ENCODE data around the gene PIK3C2G. TPM values are rescaled to one million over a fixed set of nuclear protein-coding genes. Genes with fewer than 3 reads are reported as not detected.

Gene PIK3C2G
- total RNA-seq, 1 experiment from 2014 or later = not detected

- DNase-seq (ENCODE audit: low read depth, low spot score) (no peak), ATAC-seq (no peak)
- Histone ChIP-seq H3K4me3 (ENCODE audit: low read depth in 2 of 2, low read length in 2 of 2) (no peak overlapping the region), H3K36me3 (ENCODE audit: control insufficient read depth, insufficient read depth, low read length) (no peaks in the 10 kb centered on the region), H3K27ac (ENCODE audit: low read length) (no peak overlapping the region), H3K4me1 (ENCODE audit: control insufficient read depth, insufficient read depth, low read length) (no peaks in the 10 kb centered on the region), H3K27me3 (ENCODE audit: control insufficient read depth, insufficient read depth, low read length) (no peaks in the 10 kb centered on the region), H3K9me3 (ENCODE audit: control insufficient read depth, insufficient read depth, low read depth, low read length) (0 out of 2 replicates have a peak, but pooled peaks cover 2% of the 10 kb centered on the region)
- intact Hi-C loops (cut with micrococcal nuclease; ENCODE audit: unreplicated experiment) = no loop called here
- BruUV-seq (replicated peaks) = no TSS peak
- in situ Hi-C loops (cut with HindIII; ENCODE audit: low pct_unique_long_range_greater_than_20kb, low sequenced_read_pairs) = no loop called here
- CTCF ChIA-PET = no interaction called here
- POLR2A ChIA-PET = no interaction called here
- TF ChIP-seq TCF7L2 (IDR thresholded peaks at IDR 0.05; ENCODE audit: low read depth, low read length) (no peak), CTCF (IDR thresholded peaks at IDR 0.05) (no peak), REST (IDR thresholded peaks at IDR 0.05; ENCODE audit: insufficient read depth in 1 of 2, low read depth in 2 of 2, low read length in 1 of 2) (no peak), SIN3A (IDR thresholded peaks at IDR 0.05; ENCODE audit: borderline replicate concordance, insufficient read depth, low read depth, low read length) (no peak), POLR2AphosphoS5 (IDR thresholded peaks at IDR 0.05; ENCODE audit: low read depth, low read length) (no peak)
These were observed 126.4 kb downstream of the PIK3C2G start for GRCh38 chr12:18387706-18388105.

- H3K27me3 ChIP-seq (ENCODE audit: control insufficient read depth, insufficient read depth, low read length) = no peaks in the 10 kb centered on the region
- intact Hi-C loops (cut with micrococcal nuclease; ENCODE audit: unreplicated experiment) = no loop called here
- 0 out of 2 replicates have a peak, but pooled peaks cover 2% of the 10 kb centered on the region for H3K9me3 ChIP-seq (ENCODE audit: control insufficient read depth, insufficient read depth, low read depth, low read length)
- H3K4me1 ChIP-seq (ENCODE audit: control insufficient read depth, insufficient read depth, low read length) = no peaks in the 10 kb centered on the region
- H3K4me3 ChIP-seq (ENCODE audit: low read depth in 2 of 2, low read length in 2 of 2) = no peak overlapping the region
- POLR2A ChIA-PET = no interaction called here
- no peaks in the 10 kb centered on the region for H3K36me3 ChIP-seq (ENCODE audit: control insufficient read depth, insufficient read depth, low read length)
- BruUV-seq (replicated peaks) = no TSS peak
- DNase-seq (ENCODE audit: low read depth, low spot score) (no peak), ATAC-seq (no peak)
- TF ChIP-seq CTCF (IDR thresholded peaks at IDR 0.05) (no peak), POLR2AphosphoS5 (IDR thresholded peaks at IDR 0.05; ENCODE audit: low read depth, low read length) (no peak), TCF7L2 (IDR thresholded peaks at IDR 0.05; ENCODE audit: low read depth, low read length) (no peak), REST (IDR thresholded peaks at IDR 0.05; ENCODE audit: insufficient read depth in 1 of 2, low read depth in 2 of 2, low read length in 1 of 2) (no peak), SIN3A (IDR thresholded peaks at IDR 0.05; ENCODE audit: borderline replicate concordance, insufficient read depth, low read depth, low read length) (no peak)
- H3K27ac ChIP-seq (ENCODE audit: low read length) = no peak overlapping the region
- CTCF ChIA-PET = no interaction called here
- in situ Hi-C loops (cut with HindIII; ENCODE audit: low pct_unique_long_range_greater_than_20kb, low sequenced_read_pairs) = no loop called here
These were observed 128.5 kb downstream of the PIK3C2G start for GRCh38 chr12:18389820-18390219.
